Right lobe of liver (tissue), 6 donors: ENCODE results near the gene CD209. TPM values are rescaled to one million over a fixed set of nuclear protein-coding genes. Genes with fewer than 3 reads are reported as not detected.

ENCODE experiments used
- ATAC-seq, 4 donors: fragments of 200-7000 bp; cut with Tn5 transposase; one replicate each; pipeline ENCODE4 v1.9.1; 2020; ENCODE audit warnings: mild to moderate bottlenecking in 4 of 4, moderate library complexity in 4 of 4
- DNase-seq, 3 donors: peaks; one replicate each; pipeline ENCODE4 v3.0.0-alpha.2; 2020
- H3K27ac ChIP-seq, 3 donors: fragments of 200-600 bp; one replicate each; pipeline ENCODE4 v1.8.0; 2022
- H3K27me3 ChIP-seq, 2 donors: fragments of 200-600 bp; one replicate each; pipeline ENCODE4 v1.8.0; 2022
- H3K36me3 ChIP-seq, 4 donors: fragments of 200-600 bp; sonication (generic) in 1 of 4; one replicate each; pipeline versions ENCODE4 v1.5.1 to v1.8.0; 2017 to 2022; ENCODE audit warnings: control low read depth in 1 of 4
- H3K4me1 ChIP-seq, 4 donors: fragments of 200-600 bp; sonication (generic) in 1 of 4; one replicate each; pipeline versions ENCODE4 v1.5.1 to v1.8.0; 2017 to 2022; ENCODE audit warnings: control low read depth in 1 of 4
- H3K4me3 ChIP-seq, 3 donors: fragments of 200-600 bp; one replicate each; pipeline ENCODE4 v1.8.0; 2022
- H3K9me3 ChIP-seq, 4 donors: fragments of 200-600 bp; sonication (generic) in 1 of 4; one replicate each; pipeline versions ENCODE4 v1.5.1 to v1.8.0; 2017 to 2022; ENCODE audit warnings: control low read depth in 1 of 4
- POLR2A ChIP-seq: fragments of 450-650 bp; IDR thresholded peaks from one replicate; pipeline ENCODE4 v1.6.1; 2017; ENCODE audit warnings: antibody characterized with exemption, mild to moderate bottlenecking
- WGBS: methylation state at CpG from one replicate; pipeline ENCODE4 v1.1.6; 2018; ENCODE audit warnings: low coverage, low lambda C conversion rate; ENCODE audit not compliant: insufficient coverage; ENCODE audit errors: missing lambda C conversion rate; 5-methylcytosine and 5-hydroxymethylcytosine counted together
- intact Hi-C, 2 donors: fragments of 100-400 bp; cut with DNase I; formaldehyde crosslinking; loops; one replicate each; pipeline versions ENCODE4 v1.11.2 to v1.14.1; 2022
- total RNA-seq, 6 experiments: library from RNA; depleted of rRNA in 2 of 6; stranded (reverse); fragments of >200 nt in 2 of 6; fragmentation: NEBNext Ultra II Directional in 3 of 6; extraction: Animal tissue kit (Norgen Biotek cat#: 25700) in 3 of 6; gene quantifications; one replicate each; pipeline versions ENCODE4 v1.1.0 to v1.2.4, GENCODE V29; 2016 to 2023
- TF ChIP-seq, protein P1 (sequence below), 4 donors: fragments of 200-600 bp in 3 of 4; fragments of 450-650 bp in 1 of 4; IDR thresholded peaks; one replicate each; pipeline versions ENCODE4 v1.5.1 to v1.8.0; 2016 to 2022; ENCODE audit warnings: antibody characterized with exemption in 4 of 4, mild to moderate bottlenecking in 2 of 4
- donor health status: DM: no; HTN: yes; CAD: no.
- donor health status: DM: no; HTN: no; CAD: no.
- donor health status: DM: no; HTN: no; CAD: no.
- donor health status: DM: no; HTN: yes; CAD: no.
- donor health status: DM: no; HTN: yes; CAD: no.

Gene CD209
- total RNA-seq, 6 experiments from 2014 or later, result 0.42 to 6.7 (median 2.8) TPM

DNA sequence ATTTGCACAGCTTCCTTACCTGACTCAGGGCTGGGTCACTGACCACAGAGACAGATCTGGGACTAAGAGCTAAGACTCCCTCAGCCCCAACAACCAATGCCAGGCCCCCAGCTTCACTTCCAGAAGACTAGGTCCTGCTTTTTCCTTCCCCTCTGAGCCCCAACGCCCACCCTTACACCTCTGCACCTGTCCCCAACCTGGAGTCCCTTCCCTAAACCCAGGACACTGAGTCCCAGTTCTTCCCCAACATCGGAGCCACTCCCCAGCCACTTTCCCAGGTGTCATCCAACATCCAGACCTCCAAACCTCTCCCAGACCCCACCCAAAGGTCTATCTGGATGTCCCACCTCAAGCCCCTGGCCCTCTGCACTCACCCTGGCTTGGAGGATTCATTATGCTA is 48.3 kb downstream of the CD209 start:
- DNase-seq, result no peak
- Histone ChIP-seq H3K27me3 (no peaks in the 10 kb centered on the region), H3K9me3 (no peaks in the 10 kb centered on the region), H3K4me3 (no peak overlapping the region), H3K4me1 (no peaks in the 10 kb centered on the region), H3K27ac (no peak overlapping the region), H3K36me3 (no peaks in the 10 kb centered on the region)
- ATAC-seq, result no peak
- 0% methylated on average over 1 of the region's 2 CpGs for WGBS
- intact Hi-C loops, result no loop called here
- TF ChIP-seq POLR2A, result no peak
- TF ChIP-seq, protein P1, sequence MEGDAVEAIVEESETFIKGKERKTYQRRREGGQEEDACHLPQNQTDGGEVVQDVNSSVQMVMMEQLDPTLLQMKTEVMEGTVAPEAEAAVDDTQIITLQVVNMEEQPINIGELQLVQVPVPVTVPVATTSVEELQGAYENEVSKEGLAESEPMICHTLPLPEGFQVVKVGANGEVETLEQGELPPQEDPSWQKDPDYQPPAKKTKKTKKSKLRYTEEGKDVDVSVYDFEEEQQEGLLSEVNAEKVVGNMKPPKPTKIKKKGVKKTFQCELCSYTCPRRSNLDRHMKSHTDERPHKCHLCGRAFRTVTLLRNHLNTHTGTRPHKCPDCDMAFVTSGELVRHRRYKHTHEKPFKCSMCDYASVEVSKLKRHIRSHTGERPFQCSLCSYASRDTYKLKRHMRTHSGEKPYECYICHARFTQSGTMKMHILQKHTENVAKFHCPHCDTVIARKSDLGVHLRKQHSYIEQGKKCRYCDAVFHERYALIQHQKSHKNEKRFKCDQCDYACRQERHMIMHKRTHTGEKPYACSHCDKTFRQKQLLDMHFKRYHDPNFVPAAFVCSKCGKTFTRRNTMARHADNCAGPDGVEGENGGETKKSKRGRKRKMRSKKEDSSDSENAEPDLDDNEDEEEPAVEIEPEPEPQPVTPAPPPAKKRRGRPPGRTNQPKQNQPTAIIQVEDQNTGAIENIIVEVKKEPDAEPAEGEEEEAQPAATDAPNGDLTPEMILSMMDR (IDR thresholded peaks at IDR 0.05), result no peak

DNA sequence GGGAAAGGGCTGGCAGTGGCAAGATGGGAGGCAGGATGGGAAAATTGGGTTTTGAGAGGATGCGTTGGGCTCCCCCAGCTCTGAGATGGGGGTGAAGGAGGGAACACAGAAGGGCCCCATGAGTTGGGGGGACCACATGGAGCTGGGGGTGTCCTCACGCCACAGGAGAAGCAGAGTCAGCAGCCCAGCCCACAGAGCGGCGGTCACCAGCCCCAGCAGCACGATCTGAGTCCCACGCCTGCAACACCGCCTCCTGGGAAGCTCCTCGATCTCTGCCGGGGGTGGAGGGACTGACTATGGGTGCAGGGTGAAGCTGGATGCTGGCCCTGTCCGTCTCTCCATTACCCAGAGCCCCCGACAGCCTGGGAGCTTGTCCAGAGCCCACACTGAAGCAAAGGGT is 48.8 kb downstream of the CD209 start:
- no peak for DNase-seq
- Histone ChIP-seq H3K4me1 (no peaks in the 10 kb centered on the region), H3K4me3 (no peak overlapping the region), H3K36me3 (no peaks in the 10 kb centered on the region), H3K27me3 (no peaks in the 10 kb centered on the region), H3K27ac (no peak overlapping the region), H3K9me3 (no peaks in the 10 kb centered on the region)
- intact Hi-C loops, result no loop called here
- 19% methylated on average over 3 of the region's 11 CpGs for WGBS
- no peak for ATAC-seq
- TF ChIP-seq, protein P1 (IDR thresholded peaks at IDR 0.05), result no peak
- no peak for TF ChIP-seq POLR2A

DNA sequence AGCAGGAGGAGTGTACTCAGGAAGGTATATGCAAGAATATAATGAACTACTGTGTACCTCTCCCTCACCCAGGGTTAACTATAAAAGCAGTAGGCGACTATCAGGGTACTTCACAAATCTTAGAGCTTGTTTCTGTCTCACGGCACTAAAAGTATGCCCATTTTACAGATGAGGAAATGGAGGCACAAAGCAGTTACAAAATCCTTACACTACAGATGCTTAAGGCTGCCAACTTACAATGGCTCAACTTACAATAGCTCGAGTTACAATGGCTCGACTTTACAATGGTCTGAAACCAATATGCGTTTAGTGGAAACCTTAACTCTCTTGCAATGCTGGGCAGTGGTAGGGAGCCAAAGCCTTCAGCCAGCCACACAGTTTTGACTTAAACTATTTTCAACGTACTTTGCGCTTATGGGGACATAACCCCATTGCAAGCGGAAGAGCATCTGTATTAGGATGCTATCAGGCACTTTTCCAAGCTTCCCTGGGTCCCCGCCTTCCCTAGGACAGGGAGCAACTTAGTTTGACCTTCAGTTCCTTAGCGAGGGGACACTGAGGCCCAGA is 49.5 kb downstream of the CD209 start:
- H3K27me3 ChIP-seq, result no peaks in the 10 kb centered on the region
- no peak overlapping the region for H3K27ac ChIP-seq
- H3K9me3 ChIP-seq, result no peaks in the 10 kb centered on the region
- no peaks in the 10 kb centered on the region for H3K4me1 ChIP-seq
- intact Hi-C loops, result no loop called here
- H3K4me3 ChIP-seq, result no peak overlapping the region
- ATAC-seq (no peak), DNase-seq (no peak)
- WGBS, result 68% methylated on average over 9 of the region's 10 CpGs
- H3K36me3 ChIP-seq, result no peaks in the 10 kb centered on the region
- no peak for TF ChIP-seq POLR2A
- TF ChIP-seq, protein P1 (IDR thresholded peaks at IDR 0.05), result no peak

DNA sequence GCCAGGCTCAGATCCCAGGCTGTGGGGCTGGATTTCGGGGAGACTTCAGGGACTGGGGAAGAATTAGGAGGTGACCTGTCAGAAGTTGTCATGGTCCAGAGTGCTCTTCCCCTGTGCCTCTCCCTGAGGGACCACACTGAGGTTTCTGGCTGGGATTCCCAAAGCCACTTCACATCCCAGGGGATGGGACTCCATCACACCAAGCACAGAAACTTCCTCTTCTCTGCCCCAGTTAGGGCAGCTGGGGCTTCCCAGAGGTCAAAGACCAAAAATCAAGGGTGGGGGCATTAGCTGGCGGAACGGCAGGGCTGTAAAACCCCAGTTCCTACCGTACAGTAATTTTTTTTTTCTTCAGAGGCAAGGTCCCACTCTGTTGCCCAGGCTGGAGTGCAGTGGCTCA is 52.8 kb downstream of the CD209 start:
- H3K4me1 ChIP-seq, result no peaks in the 10 kb centered on the region
- no peaks in the 10 kb centered on the region for H3K27me3 ChIP-seq
- H3K9me3 ChIP-seq, result no peaks in the 10 kb centered on the region
- no peak overlapping the region for H3K4me3 ChIP-seq
- DNase-seq (no peak), ATAC-seq (no peak)
- 20% methylated on average over 1 of the region's 4 CpGs for WGBS
- no peaks in the 10 kb centered on the region for H3K36me3 ChIP-seq
- H3K27ac ChIP-seq, result no peak overlapping the region
- intact Hi-C loops, result no loop called here
- TF ChIP-seq POLR2A, result no peak

DNA sequence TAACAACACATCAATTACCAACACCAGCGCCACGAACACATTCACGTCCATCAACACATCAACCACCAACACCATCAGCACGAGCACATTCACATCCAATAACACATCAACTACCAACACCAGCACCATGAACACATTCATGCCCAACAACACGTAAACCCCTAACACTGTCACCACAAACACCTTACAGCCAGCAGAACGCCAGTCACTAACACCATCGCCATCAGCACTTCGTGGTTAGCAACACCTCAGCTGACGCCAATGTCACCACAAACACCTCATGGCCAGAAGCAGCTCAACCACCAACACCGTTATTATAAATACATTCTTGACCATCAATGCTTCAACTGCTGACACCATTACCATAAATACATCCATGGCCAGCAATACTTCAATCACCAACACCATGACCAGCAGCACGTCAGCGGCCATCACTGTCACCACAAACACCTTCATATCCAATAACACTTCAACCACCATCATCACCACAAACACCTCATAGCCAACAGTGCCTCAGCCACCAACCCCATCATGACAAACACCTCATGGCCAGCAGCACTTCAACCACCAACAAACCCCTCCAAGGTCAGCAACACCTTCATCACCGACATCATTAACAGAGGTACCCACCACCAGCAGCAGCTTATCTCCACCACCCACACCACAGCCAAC is 54.8 kb downstream of the CD209 start:
- intact Hi-C loops, result no loop called here
- DNase-seq (no peak), ATAC-seq (no peak)
- H3K27ac ChIP-seq, result no peak overlapping the region
- no peaks in the 10 kb centered on the region for H3K27me3 ChIP-seq
- no peak for TF ChIP-seq POLR2A
- TF ChIP-seq, protein P1 (IDR thresholded peaks at IDR 0.05), result no peak
- WGBS, result 64% methylated on average over 12 of the region's 13 CpGs
- no peak overlapping the region for H3K4me3 ChIP-seq
- H3K4me1 ChIP-seq, result no peaks in the 10 kb centered on the region
- no peaks in the 10 kb centered on the region for H3K9me3 ChIP-seq
- no peaks in the 10 kb centered on the region for H3K36me3 ChIP-seq
